HG03460 (cell line): ENCODE results near the gene ACTN4.
"Not testable (repeated sequence)": the region's sequence is repeated elsewhere in the genome, so short reads cannot be mapped to it uniquely, and the experiment has no call there.

Experiments
- ATAC-seq: cut with Tn5 transposase; IDR thresholded peaks from one replicate; pipeline ENCODE4 v1.9.1; 2021; ENCODE audit not compliant: unreplicated experiment

Gene ACTN4

GRCh38 chr19:38761884-38762389 is 114.5 kb downstream of the ACTN4 start:
- ATAC-seq = not testable (repeated sequence)

GRCh38 chr19:38763795-38764220 is 116.4 kb downstream of the ACTN4 start:
- no peak for ATAC-seq

GRCh38 chr19:38765214-38765613 is 117.8 kb downstream of the ACTN4 start:
- no peak for ATAC-seq

DNA sequence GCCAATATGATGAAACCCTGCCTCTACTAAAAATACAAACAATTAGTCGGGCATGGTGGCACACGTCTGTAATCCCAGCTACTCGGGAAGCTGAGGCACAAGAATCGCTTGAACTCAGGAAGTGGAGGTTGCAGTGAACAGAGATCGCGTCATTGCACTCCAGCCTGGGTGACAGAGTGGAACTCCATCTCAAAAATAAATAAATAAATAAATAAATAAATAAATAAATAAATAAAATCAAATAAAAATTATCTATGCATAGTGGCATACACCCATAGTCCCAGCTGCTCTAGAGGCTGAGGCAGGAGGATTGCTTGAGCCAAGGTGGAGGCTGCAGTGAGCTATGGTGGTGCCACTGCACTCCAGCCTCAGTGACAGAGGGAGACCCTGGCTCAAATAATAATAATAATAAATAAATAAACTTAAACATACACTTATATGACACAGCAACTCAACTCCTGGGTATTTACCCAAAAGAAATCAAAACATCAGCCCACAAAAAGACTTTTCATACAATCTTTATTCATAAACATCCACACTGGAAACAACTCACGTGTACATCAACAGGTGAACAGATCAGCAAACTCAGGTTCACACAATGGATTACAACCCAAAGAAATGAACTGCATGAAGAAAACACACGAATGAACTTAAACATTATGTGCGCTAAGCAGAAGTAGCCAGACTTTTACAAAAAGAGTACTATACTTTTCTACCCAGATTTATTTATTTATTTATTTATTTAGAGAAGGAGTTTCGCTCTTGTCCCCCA is 119.0 kb downstream of the ACTN4 start:
- ATAC-seq = no peak

DNA sequence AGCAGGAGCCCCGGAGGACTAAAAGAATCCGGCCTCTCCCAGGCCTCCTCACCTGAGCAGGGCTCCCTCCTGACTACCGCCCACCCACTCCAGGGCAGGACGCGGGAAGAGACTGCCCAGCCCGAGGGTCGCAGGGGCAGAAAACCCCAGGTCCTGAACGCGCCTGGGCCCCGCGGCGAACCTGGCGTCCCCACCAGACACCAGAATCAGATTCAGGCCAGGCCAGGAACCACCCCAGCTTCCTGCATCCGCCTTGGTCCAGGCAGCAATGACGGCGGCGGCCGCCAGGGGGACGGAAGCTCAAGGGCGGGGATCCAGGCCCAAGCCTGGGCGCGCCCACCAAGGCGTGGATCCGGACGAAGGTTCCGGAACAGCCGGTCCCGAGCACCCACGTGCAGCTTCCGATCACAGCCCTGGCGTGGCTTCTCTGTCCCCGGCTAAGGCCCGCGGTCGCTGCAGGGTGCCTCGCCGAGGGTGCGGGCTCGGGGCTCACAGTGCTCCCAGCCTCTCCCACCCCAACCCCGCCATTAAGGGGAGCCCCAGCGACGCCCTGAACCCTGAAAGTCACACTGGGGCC is 122.3 kb downstream of the ACTN4 start:
- peak; percentile 56 for ATAC-seq

GRCh38 chr19:38770228-38770948 is 122.9 kb downstream of the ACTN4 start:
- peak; percentile 23 for ATAC-seq

GRCh38 chr19:38770949-38771275 is 123.5 kb downstream of the ACTN4 start:
- peak; percentile 55 for ATAC-seq

DNA sequence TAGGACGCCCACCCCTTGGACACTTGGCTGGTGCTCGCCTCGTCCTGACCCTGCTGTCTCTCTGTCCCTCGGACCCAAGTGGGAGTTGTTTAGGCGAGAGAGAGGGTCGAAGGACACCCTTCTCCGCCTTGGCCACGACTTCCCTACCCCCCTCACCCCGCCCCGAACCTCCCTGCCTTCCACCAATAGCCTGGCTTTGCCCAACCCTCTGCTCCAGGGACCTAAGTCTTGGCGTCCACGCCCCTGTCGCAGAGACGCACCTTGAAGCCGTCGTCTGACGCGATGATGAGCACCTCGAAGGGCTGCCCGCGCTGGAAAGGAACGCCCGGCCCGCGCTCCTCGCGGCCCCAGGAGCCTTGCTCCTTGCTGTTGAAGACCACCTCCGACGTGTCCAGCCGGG is 124.1 kb downstream of the ACTN4 start:
- ATAC-seq = not testable (repeated sequence)

DNA sequence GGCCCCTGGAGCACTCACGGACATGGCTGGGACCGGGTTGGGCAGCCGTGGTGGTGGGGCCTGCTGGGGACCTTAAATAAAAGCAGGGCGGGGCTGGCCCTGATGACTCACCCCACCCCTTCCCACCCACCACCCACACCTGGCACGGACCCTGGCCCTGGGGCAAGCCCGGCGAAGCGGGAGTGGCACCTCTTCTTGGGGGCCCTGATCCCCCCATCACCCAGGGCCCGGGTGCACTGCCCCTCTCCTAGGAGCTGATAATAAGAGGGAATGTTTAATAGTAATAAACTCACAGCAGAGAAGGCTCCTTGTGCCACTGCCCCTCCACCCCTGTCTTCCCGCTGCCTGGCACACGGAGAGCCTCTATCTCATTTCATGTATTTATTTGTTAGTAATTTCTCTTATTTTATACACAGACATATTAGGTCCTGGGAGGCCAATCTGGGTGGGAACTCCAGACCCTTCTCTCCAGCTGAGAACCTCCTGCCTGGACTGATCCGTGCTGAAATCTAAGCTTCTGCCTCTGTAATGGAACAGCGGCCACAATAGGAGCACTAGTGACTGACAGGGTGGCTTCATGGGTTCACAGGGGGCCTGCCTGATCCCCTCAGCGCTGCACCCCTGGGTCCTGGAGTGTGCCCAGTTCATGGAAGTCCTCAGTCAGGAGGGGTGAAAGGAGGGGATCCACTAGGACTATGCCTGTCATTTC is 126.2 kb downstream of the ACTN4 start, which contains the start of gene LGALS7:
TSS of gene LGALS7 (minus strand) at position 49 of the 709 bp plus-strand sequence. CDS start at position 24, 25 bp downstream.
- no peak for ATAC-seq

GRCh38 chr19:38774181-38774950 is 126.9 kb downstream of the ACTN4 start:
- no peak for ATAC-seq

DNA sequence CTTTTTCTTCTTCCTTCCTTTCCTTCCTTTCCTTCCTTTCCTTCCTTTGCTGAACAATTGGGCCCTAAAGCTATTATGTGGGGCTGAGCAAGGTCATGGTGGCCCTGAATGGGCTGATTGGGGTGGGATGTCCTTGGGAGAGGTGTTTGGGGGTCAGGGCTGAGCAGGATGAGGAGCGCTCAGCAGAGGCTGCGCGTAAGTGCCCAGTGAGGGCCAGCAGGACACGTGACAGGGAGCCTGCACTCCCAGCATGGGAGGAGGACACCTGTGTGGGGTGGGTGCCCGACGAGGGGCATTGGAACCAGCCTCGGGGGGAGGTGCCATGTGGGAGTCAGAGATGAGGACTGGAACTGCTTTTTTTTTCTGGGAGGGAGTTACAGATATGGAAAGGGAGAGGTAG is 131.3 kb downstream of the ACTN4 start:
- no peak for ATAC-seq

DNA sequence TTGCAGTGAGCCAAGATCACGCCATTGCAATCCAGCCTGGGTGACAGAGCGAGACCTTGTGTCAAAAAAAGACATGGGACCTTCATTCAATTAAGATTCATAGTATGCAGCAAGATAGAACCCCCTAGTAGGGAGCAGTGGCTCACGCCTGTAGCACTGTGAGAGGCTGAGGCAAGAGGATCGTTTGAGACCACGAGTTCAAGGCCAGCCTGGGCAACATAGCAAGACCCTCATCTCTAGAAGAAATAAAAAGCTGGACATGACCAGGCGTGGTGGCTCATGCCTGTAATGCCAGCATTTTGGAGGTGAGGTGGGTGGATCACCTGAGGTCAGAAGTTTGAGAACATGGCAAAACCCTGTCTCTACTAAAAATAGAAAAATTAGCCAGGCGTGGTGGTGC is 133.0 kb downstream of the ACTN4 start:
- ATAC-seq = no peak

- no peak for ATAC-seq
Measured at GRCh38 chr19:38781058-38781457, 133.6 kb downstream of the ACTN4 start.
